ENCODE results near the gene DAAM2. TPM values are rescaled to one million over a fixed set of nuclear protein-coding genes. Genes with fewer than 3 reads are reported as not detected.

DAAM2 gene
- total and polyA plus RNA-seq, 2 experiments from 2014 or later = 3.4 to 8.5 TPM

- H3K27me3 ChIP-seq = no peaks in the 10 kb centered on the region
- H3K4me3 ChIP-seq = no peak overlapping the region
- peaks cover 5% of the 10 kb centered on the region for H3K4me1 ChIP-seq (ENCODE audit: low read depth)
- no peak overlapping the region for H3K27ac ChIP-seq
- H3K36me3 ChIP-seq = no peaks in the 10 kb centered on the region
- TF ChIP-seq CTCF (IDR thresholded peaks at IDR 0.05; ENCODE audit: low read depth, low read length) = no peak
- no peak for DNase-seq (ENCODE audit: low read depth in 1 of 2, low spot score in 1 of 2)
- no peaks in the 10 kb centered on the region for H3K9me3 ChIP-seq (ENCODE audit: low read depth)
Observed at GRCh38 chr6:39948199-39948791, 156.1 kb downstream of the DAAM2 start.

GRCh38 chr6:39950125-39950720 is 158.0 kb downstream of the DAAM2 start:
- H3K9me3 ChIP-seq (ENCODE audit: low read depth) = no peaks in the 10 kb centered on the region
- no peaks in the 10 kb centered on the region for H3K27me3 ChIP-seq
- no peaks in the 10 kb centered on the region for H3K36me3 ChIP-seq
- no peak for DNase-seq (ENCODE audit: low read depth in 1 of 2, low spot score in 1 of 2)
- TF ChIP-seq CTCF (IDR thresholded peaks at IDR 0.05; ENCODE audit: low read depth, low read length) = no peak
- H3K4me1 ChIP-seq (ENCODE audit: low read depth) = peaks cover 5% of the 10 kb centered on the region
- no peak overlapping the region for H3K4me3 ChIP-seq
- H3K27ac ChIP-seq = no peak overlapping the region

- Histone ChIP-seq H3K36me3 (no peaks in the 10 kb centered on the region), H3K27ac (no peak overlapping the region), H3K27me3 (no peaks in the 10 kb centered on the region), H3K9me3 (ENCODE audit: low read depth) (no peaks in the 10 kb centered on the region), H3K4me3 (no peak overlapping the region), H3K4me1 (ENCODE audit: low read depth) (peaks cover 5% of the 10 kb centered on the region)
- no peak for TF ChIP-seq CTCF (IDR thresholded peaks at IDR 0.05; ENCODE audit: low read depth, low read length)
- DNase-seq (ENCODE audit: low read depth in 1 of 2, low spot score in 1 of 2) = no peak
Observed at GRCh38 chr6:39951191-39951590, 159.0 kb downstream of the DAAM2 start.

- DNase-seq (ENCODE audit: low read depth in 1 of 2, low spot score in 1 of 2) = peak in 1 of 2 donors; percentile 68
- H3K27me3 ChIP-seq = no peaks in the 10 kb centered on the region
- H3K36me3 ChIP-seq = no peaks in the 10 kb centered on the region
- no peak for TF ChIP-seq CTCF (IDR thresholded peaks at IDR 0.05; ENCODE audit: low read depth, low read length)
- H3K4me3 ChIP-seq = no peak overlapping the region
- H3K9me3 ChIP-seq (ENCODE audit: low read depth) = no peaks in the 10 kb centered on the region
- H3K4me1 ChIP-seq (ENCODE audit: low read depth) = peaks cover 5% of the 10 kb centered on the region
- no peak overlapping the region for H3K27ac ChIP-seq
Observed at GRCh38 chr6:39951716-39952115, 159.5 kb downstream of the DAAM2 start.

GRCh38 chr6:39952167-39952566 is 160.0 kb downstream of the DAAM2 start:
- Histone ChIP-seq H3K27ac (no peak overlapping the region), H3K36me3 (no peaks in the 10 kb centered on the region), H3K4me1 (ENCODE audit: low read depth) (peaks cover 5% of the 10 kb centered on the region), H3K27me3 (no peaks in the 10 kb centered on the region), H3K9me3 (ENCODE audit: low read depth) (no peaks in the 10 kb centered on the region), H3K4me3 (no peak overlapping the region)
- no peak for TF ChIP-seq CTCF (IDR thresholded peaks at IDR 0.05; ENCODE audit: low read depth, low read length)
- DNase-seq (ENCODE audit: low read depth in 1 of 2, low spot score in 1 of 2) = peak in 1 of 2 donors; percentile 87
